GM12891 (cell line): ENCODE results near the gene FHOD1.

ENCODE experiments used
- POLR2A ChIP-seq: IDR thresholded peaks from 2 replicates; pipeline ENCODE4 v1.6.1; 2011; ENCODE audit warnings: low read depth, low read length, control low read depth
- POLR2AphosphoS5 ChIP-seq: IDR thresholded peaks from 2 replicates; pipeline ENCODE4 v1.6.1; 2011; ENCODE audit warnings: low read depth, low read length, control low read depth
- TAF1 ChIP-seq: IDR thresholded peaks from 2 replicates; pipeline ENCODE4 v1.6.1; 2011; ENCODE audit warnings: low read depth, low read length, control low read depth

- TF ChIP-seq POLR2AphosphoS5 (no peak), POLR2A (no peak), TAF1 (no peak)
These were observed 62.8 kb downstream of the FHOD1 start for GRCh38 chr16:67184453-67184994.
